ENCODE data around the gene MNT.

- TF ChIP-seq CTCF (IDR thresholded peaks at IDR 0.05; ENCODE audit: poor library complexity, severe bottlenecking): no peak
- TF ChIP-seq RAD21 (conservative IDR thresholded peaks at IDR 0.05): no peak
- no peak for TF ChIP-seq POLR2AphosphoS5 (IDR thresholded peaks at IDR 0.05)
Observed at GRCh38 chr17:2436316-2436905, 35.6 kb upstream of the MNT start.

All from neural cell (in vitro differentiated cells).